Stimulated activated CD8-positive, alpha-beta memory T cell treated with anti-CD3 and anti-CD28 coated beads, Interleukin-4, amount 100 ng/mL, for 4 hours (primary cell): ENCODE data around the gene NT5M.
A peak's percentile ranks its signal among the peaks of the same experiment; 100 is the strongest.

Source experiments
- DNase-seq, 2 donors: peaks; one replicate each; pipeline ENCODE4 v3.0.0-alpha.2; 2020; ENCODE audit warnings: low read depth in 2 of 2, low spot score in 1 of 2

The NT5M gene

GRCh38 chr17:17353625-17354484, 50.7 kb downstream of the NT5M start:
- no peak for DNase-seq

- DNase-seq: peak; percentile 48 to 63
Observed at GRCh38 chr17:17354560-17355349, 51.6 kb downstream of the NT5M start.

DNA sequence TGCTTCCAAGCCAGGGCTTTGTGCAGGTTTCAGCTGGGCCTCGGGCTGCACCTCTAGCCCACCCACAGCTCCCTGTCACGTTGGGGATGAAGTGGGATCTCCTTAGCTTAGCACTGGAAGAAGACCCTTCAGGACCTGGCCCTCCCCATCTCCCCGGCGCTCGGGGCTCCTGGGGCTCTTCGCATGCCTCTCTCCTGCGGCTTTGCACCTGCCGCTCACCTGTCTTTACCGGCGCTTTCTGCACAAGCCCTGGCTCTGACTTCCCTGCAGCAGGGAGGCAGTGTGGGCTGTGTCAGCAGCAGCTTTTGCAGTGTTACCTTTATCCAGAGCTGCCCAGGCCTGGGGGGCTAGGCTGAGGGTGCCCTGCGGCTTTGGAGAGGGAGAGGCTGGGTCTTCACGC, 52.3 kb downstream of the NT5M start:
- no peak for DNase-seq

GRCh38 chr17:17356149-17356930, 53.2 kb downstream of the NT5M start:
- peak; percentile 24 to 29 for DNase-seq

- no peak for DNase-seq
Observed at GRCh38 chr17:17356931-17357270, 53.7 kb downstream of the NT5M start.

DNA sequence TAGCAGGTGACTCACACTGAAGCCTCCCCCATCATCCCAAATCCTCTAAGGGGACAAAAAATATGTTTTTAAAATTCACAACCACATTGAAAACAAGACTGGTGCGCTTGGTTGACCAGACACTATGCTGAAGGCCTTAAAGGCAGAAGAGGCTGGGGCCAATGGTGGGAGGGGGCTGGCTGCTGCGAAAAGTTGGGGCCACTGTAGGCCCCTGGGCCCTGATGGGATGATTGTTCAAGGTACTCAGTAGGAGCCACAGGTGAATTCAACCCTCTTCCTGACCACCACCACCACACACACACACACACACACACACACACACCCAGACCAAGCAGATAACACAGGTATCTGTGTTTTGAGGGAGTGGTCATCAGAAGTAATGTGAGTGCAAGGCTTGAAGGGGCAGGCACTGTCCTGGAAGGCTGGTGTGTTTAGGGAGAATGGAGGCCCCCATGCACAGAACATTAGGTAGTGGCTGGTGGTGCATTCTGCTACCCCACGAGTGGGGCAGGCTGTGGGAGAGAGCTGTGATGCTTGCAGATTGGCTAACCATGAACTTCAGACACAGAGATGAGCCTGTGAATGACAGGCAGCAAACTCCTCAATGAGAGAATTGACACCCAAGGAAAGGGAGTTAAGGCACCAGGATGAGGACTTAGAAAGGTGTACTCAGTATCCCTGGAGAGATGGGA, 55.0 kb downstream of the NT5M start:
- no peak for DNase-seq

GRCh38 chr17:17358866-17359265, 55.7 kb downstream of the NT5M start:
- no peak for DNase-seq

- DNase-seq: no peak
Observed at GRCh38 chr17:17359271-17359670, 56.1 kb downstream of the NT5M start.

GRCh38 chr17:17360087-17360730, 57.0 kb downstream of the NT5M start:
- DNase-seq: no peak

- DNase-seq: no peak
Observed at GRCh38 chr17:17361543-17361866, 58.3 kb downstream of the NT5M start.

GRCh38 chr17:17361867-17362539, 58.8 kb downstream of the NT5M start:
- DNase-seq: no peak

DNA sequence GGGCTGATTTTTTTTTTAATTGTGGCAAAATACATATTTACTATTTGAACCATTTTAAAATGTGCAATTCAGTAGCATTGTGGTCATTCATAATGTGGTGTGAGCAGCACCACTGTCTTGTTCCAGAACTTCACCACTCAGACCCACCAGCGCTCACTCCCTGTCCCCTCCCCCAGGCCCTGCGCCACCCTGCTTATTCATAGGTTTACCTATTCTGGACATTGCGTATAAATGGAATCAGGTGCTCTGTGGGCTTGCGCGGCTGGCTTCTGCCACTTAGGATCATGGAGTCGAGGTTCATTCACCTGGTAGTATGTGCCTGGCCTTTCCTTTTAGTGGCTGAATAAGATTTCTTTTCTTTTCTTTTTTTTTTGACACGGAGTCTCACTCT, 59.4 kb downstream of the NT5M start:
- no peak for DNase-seq

DNA sequence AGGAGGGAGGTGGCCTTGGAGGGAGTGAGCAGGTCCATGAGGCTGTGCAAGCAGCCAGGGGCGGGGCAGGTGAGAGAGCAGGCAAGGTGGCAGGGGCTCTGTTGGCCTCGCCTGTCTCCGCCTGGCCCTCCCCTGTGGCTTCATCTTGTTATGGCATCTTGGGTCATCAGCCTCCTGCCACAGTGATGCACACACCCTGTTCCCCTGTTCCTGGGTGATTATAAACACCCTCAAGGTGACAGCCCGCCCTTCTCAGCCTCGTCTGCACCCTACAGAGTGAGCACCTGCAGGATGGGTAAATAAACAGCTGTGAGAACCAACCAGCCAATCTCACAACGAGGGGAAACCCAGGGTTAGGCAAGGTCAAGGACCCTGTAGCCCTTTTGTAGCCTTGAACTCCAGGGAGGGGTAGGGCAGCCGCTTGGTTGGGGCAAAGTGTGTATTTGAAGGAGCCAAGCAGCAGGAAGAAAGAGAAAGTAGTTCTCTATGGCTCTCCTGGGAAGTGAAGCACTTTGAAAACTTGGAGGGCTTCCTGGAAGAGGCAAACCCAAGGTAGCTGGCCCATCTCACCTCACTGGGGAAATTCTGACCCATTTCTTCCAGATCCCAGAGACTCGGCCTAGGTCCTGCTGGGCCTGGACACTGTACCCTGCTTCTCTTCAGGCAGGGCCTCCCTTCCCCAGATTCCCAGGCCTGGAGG, 60.6 kb downstream of the NT5M start:
- DNase-seq: no peak

DNA sequence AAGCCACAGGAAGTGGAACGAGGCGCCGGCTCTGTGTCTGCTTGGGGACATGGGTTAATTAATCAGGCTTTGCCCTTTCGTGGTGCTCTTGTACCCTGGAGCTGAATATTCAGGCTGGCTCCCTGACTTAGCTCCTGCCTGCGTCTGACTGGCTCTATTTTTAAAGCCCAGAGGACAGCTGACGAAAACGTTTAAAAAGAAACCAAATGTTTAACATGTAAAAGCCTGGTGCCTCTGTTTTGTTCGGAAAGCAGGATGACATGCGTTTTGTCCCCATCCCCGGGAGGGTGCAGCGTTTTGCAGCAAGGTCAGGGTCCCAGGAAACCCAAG, 61.1 kb downstream of the NT5M start:
- DNase-seq: no peak

GRCh38 chr17:17365476-17366110, 62.4 kb downstream of the NT5M start:
- DNase-seq: no peak

DNA sequence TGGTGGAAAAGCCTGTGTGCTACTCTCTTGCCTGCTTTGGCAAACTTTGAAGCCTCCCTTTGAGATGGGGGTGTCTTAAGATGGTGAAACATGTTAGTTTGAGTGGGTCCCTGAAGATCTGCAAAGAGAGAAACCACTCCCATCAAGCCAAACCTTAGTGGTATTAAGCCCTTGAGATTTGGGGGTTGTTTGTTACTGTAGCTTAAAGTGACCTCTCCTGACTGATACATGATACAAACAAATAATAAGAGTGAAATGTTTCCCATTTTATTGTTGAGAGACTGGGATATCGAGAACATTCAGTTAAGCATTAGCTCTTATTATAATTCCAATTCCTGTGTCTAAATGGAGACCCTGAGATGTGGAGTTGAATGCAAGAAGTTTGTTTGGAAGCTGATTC, 63.1 kb downstream of the NT5M start:
- DNase-seq: no peak

- DNase-seq: no peak
Observed at GRCh38 chr17:17366941-17367875, 64.0 kb downstream of the NT5M start.

DNA sequence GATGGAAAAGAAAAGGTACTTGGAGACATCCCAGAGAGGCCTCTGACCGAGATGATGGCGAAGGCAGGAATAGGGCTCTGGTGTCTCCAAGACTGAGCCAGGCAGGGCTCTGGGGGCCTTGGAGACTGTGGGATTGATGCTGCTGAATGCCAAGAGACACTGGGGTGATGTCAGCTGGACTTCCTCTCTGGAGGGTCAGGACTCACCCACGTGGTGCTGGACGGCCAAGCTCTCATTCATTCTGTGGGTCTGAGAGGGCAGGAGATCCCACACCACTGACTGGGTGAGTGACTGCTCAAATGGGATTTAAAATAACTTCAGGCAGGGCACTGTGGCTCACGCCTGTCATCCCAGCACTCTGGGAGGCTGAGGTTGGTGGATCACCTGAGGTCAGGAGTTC, 64.8 kb downstream of the NT5M start:
- DNase-seq: no peak
